ENCODE results near the gene KLHL42. TPM values are rescaled to one million over a fixed set of nuclear protein-coding genes. Genes with fewer than 3 reads are reported as not detected.

KLHL42 gene
- total and polyA plus RNA-seq, 10 of the 15 experiments (the other 5 are each of a cell fraction or from before 2014, with no cell fraction given): 2.1 to 18.2 (median 13.1) TPM

DNA sequence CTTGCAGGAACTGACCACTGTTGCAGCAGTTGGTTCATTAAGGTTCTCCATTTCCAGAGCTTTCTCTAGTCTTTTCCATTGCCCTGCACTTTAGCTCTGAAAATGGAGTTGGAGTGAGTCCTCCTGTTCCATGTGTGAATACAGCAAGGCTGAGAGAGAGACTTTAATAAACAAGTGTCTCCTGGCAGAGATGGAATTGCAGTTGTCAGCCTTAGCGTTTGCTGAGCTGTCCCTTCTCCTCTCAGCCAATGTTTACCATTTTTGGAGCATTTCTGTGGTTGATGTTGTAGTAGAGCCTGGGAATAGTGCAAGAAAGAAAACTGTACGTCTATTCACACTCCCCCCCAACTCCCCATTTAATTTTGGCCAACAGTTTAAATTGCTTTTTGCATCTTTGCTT lies 7.5 kb downstream of the KLHL42 start (continued):
- TF ChIP-seq TCF3 (IDR thresholded peaks at IDR 0.05; ENCODE audit: borderline replicate concordance, insufficient read depth, low read depth, low read length) (no peak), SREBF1 (IDR thresholded peaks at IDR 0.05; ENCODE audit: low read length) (no peak), NFYA (IDR thresholded peaks at IDR 0.05; ENCODE audit: borderline replicate concordance, low read depth, low read length) (no peak)
- TF ChIP-seq, protein P1, sequence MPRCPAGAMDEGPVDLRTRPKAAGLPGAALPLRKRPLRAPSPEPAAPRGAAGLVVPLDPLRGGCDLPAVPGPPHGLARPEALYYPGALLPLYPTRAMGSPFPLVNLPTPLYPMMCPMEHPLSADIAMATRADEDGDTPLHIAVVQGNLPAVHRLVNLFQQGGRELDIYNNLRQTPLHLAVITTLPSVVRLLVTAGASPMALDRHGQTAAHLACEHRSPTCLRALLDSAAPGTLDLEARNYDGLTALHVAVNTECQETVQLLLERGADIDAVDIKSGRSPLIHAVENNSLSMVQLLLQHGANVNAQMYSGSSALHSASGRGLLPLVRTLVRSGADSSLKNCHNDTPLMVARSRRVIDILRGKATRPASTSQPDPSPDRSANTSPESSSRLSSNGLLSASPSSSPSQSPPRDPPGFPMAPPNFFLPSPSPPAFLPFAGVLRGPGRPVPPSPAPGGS (IDR thresholded peaks at IDR 0.05; ENCODE audit: borderline replicate concordance, insufficient read depth, low read depth, low read length, poor library complexity, severe bottlenecking): no peak
- TF ChIP-seq, protein P2, sequence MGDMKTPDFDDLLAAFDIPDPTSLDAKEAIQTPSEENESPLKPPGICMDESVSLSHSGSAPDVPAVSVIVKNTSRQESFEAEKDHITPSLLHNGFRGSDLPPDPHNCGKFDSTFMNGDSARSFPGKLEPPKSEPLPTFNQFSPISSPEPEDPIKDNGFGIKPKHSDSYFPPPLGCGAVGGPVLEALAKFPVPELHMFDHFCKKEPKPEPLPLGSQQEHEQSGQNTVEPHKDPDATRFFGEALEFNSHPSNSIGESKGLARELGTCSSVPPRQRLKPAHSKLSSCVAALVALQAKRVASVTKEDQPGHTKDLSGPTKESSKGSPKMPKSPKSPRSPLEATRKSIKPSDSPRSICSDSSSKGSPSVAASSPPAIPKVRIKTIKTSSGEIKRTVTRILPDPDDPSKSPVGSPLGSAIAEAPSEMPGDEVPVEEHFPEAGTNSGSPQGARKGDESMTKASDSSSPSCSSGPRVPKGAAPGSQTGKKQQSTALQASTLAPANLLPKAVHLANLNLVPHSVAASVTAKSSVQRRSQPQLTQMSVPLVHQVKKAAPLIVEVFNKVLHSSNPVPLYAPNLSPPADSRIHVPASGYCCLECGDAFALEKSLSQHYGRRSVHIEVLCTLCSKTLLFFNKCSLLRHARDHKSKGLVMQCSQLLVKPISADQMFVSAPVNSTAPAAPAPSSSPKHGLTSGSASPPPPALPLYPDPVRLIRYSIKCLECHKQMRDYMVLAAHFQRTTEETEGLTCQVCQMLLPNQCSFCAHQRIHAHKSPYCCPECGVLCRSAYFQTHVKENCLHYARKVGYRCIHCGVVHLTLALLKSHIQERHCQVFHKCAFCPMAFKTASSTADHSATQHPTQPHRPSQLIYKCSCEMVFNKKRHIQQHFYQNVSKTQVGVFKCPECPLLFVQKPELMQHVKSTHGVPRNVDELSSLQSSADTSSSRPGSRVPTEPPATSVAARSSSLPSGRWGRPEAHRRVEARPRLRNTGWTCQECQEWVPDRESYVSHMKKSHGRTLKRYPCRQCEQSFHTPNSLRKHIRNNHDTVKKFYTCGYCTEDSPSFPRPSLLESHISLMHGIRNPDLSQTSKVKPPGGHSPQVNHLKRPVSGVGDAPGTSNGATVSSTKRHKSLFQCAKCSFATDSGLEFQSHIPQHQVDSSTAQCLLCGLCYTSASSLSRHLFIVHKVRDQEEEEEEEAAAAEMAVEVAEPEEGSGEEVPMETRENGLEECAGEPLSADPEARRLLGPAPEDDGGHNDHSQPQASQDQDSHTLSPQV (IDR thresholded peaks at IDR 0.05): no peak

DNA sequence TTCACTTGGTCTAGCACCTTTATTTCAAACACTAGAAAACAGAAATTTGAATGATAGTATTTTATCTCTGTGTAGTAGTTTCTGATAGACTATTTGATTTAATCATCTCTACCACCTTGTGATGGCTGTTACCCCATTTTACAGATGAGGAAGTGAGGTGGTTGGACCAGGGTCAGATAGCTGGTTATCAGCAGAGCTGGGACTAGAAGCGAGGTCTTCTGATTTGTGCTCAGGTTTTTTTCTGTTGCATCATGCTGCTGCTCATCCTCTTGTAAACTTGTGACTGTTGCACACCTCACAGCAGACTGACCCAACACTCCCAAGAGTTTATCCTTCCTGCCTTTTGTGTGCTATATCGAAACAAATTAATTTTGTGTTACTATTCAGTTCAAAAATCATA lies 10.1 kb downstream of the KLHL42 start:
- H3K9ac ChIP-seq (ENCODE audit: control insufficient read depth, insufficient read depth, low read length): no peak overlapping the region
- H3K27ac ChIP-seq (ENCODE audit: control insufficient read depth, insufficient read depth): no peak overlapping the region
- no peak overlapping the region for H2AFZ ChIP-seq (ENCODE audit: control insufficient read depth, low read depth, low read length)
- ChIA-PET RAD21 (ENCODE audit: unreplicated experiment) (no interaction called here), SMC1A (ENCODE audit: uncharacterized antibody, unreplicated experiment) (interaction anchor here (0.6 to 1.5 kb wide), 3 partner anchors 19 to 408 kb away, joined by 3 read pairs; no protein-coding TSS in a partner anchor), POLR2A (no interaction called here), CTCF (no interaction called here)
- H3K36me3 ChIP-seq (ENCODE audit: control insufficient read depth in 2 of 2, insufficient read depth in 2 of 2, low read length in 1 of 2): peaks cover 0 to 19% of the 10 kb centered on the region in 2 experiments; a peak in 2 of 4 replicates
- peaks cover 3% of the 10 kb centered on the region for H3K79me2 ChIP-seq (ENCODE audit: control insufficient read depth, insufficient read depth, low read length)
- BruUV-seq (replicated peaks): no TSS peak
- no peaks in the 10 kb centered on the region for H3K4me1 ChIP-seq (ENCODE audit: control insufficient read depth, insufficient read depth, low read length)
- in situ Hi-C loops (cut with MboI): no loop called here
- no peak for ATAC-seq
- H4K20me1 ChIP-seq (ENCODE audit: control insufficient read depth, insufficient read depth): no peaks in the 10 kb centered on the region
- no peak overlapping the region for H3K4me3 ChIP-seq
- no peaks in the 10 kb centered on the region for H3K9me3 ChIP-seq (replicated peaks; ENCODE audit: control insufficient read depth, insufficient read depth, low read length)
- intact Hi-C loops (cut with micrococcal nuclease; ENCODE audit: unreplicated experiment): no loop called here
- WGBS (ENCODE audit: insufficient coverage, insufficient replicate concordance, low lambda C conversion rate, missing lambda C conversion rate): 100% methylated on average over 2 of the region's 2 CpGs
- DNase-seq (ENCODE audit: low read depth, low spot score): no peak
- no peak for FAIRE-seq
- no peak for TF ChIP-seq ZNF622 (IDR thresholded peaks at IDR 0.05)
- no peak for TF ChIP-seq CHD2 (IDR thresholded peaks at IDR 0.05; ENCODE audit: borderline replicate concordance, low read depth, low read length)
- TF ChIP-seq TCF3 (IDR thresholded peaks at IDR 0.05; ENCODE audit: borderline replicate concordance, insufficient read depth, low read depth, low read length): no peak
- TF ChIP-seq RUNX3 (IDR thresholded peaks at IDR 0.05; ENCODE audit: low read length): no peak
- TF ChIP-seq CBX3 (IDR thresholded peaks at IDR 0.05; ENCODE audit: borderline replicate concordance, low read depth): no peak
- TF ChIP-seq, protein P3, sequence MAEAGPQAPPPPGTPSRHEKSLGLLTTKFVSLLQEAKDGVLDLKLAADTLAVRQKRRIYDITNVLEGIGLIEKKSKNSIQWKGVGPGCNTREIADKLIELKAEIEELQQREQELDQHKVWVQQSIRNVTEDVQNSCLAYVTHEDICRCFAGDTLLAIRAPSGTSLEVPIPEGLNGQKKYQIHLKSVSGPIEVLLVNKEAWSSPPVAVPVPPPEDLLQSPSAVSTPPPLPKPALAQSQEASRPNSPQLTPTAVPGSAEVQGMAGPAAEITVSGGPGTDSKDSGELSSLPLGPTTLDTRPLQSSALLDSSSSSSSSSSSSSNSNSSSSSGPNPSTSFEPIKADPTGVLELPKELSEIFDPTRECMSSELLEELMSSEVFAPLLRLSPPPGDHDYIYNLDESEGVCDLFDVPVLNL (IDR thresholded peaks at IDR 0.05; ENCODE audit: low read depth, low read length): no peak
- TF ChIP-seq FOXK2 (IDR thresholded peaks at IDR 0.05): no peak
- H3K4me2 ChIP-seq (ENCODE audit: control insufficient read depth, insufficient read depth): no peak overlapping the region
- H3K27me3 ChIP-seq (replicated peaks in 1 of 2; ENCODE audit: control insufficient read depth in 2 of 2, insufficient read depth in 2 of 2, low read length in 1 of 2): no peaks in the 10 kb centered on the region
